ENCODE data around the gene IL18BP. TPM values are rescaled to one million over a fixed set of nuclear protein-coding genes. Genes with fewer than 3 reads are reported as not detected.

Gene IL18BP
- total and polyA plus RNA-seq, 9 of the 15 experiments (the other 6 are each of a cell fraction or from before 2014, with no cell fraction given): 0.34 to 9.4 (median 3.2) TPM

- TF ChIP-seq ATF2 (CRISPR knock-in tag; IDR thresholded peaks at IDR 0.05) (no peak), BRF1 (IDR thresholded peaks at IDR 0.05; ENCODE audit: borderline replicate concordance, extremely low read depth, insufficient read length) (no peak), ZNF134 (CRISPR knock-in tag; conservative IDR thresholded peaks at IDR 0.05) (peak; percentile 81), RBM25 (IDR thresholded peaks at IDR 0.05; ENCODE audit: low read depth, low read length, severe bottlenecking) (no peak), ZMIZ1 (IDR thresholded peaks at IDR 0.05; ENCODE audit: low read depth in 2 of 2, low read length in 2 of 2) (no peak), FIP1L1 (IDR thresholded peaks at IDR 0.05; ENCODE audit: low read depth, low read length, poor library complexity, severe bottlenecking) (no peak), SUPT5H (IDR thresholded peaks at IDR 0.05) (no peak), FOXK1 (CRISPR knock-in tag; IDR thresholded peaks at IDR 0.05; ENCODE audit: borderline replicate concordance) (no peak), ZNF780A (CRISPR knock-in tag; IDR thresholded peaks at IDR 0.05) (no peak), SAFB2 (IDR thresholded peaks at IDR 0.05; ENCODE audit: borderline replicate concordance, low read depth, low read length, severe bottlenecking) (no peak), U2AF1 (optimal IDR thresholded peaks at IDR 0.05; ENCODE audit: low read depth, low read length) (no peak), FOXA3 (CRISPR knock-in tag; conservative IDR thresholded peaks at IDR 0.05 in 1 of 2, IDR thresholded peaks at IDR 0.05 in 1 of 2) (no peak), ZNF589 (CRISPR knock-in tag; IDR thresholded peaks at IDR 0.05; ENCODE audit: low read depth) (no peak), ZBTB34 (CRISPR knock-in tag; IDR thresholded peaks at IDR 0.05) (no peak), ZNF655 (CRISPR knock-in tag; IDR thresholded peaks at IDR 0.05) (no peak), POLR2G (IDR thresholded peaks at IDR 0.05; ENCODE audit: low read depth, low read length) (peak; percentile 36; the same call in 1 of the 2 replicates), GABPB2 (CRISPR knock-in tag; conservative IDR thresholded peaks at IDR 0.05) (no peak), ZBTB33 (CRISPR knock-in tag; IDR thresholded peaks at IDR 0.05) (peak; percentile 68; the same call in 1 of the 2 replicates)
Observed at GRCh38 chr11:72015511-72016061, 16.9 kb downstream of the IL18BP start (continued).
